Tracheal epithelial cell (primary cell): Measurements from ENCODE around the gene PNCK. TPM values are rescaled to one million over a fixed set of nuclear protein-coding genes. Genes with fewer than 3 reads are reported as not detected.

Source experiments
- total RNA-seq: library from RNA; depleted of rRNA; stranded (reverse); fragments of >200 nt; gene quantifications from 2 replicates; pipeline ENCODE4 v1.2.1, GENCODE V29; 2014

The PNCK gene
- 3.9 and 4.7 TPM in 2 replicates for total RNA-seq

DNA sequence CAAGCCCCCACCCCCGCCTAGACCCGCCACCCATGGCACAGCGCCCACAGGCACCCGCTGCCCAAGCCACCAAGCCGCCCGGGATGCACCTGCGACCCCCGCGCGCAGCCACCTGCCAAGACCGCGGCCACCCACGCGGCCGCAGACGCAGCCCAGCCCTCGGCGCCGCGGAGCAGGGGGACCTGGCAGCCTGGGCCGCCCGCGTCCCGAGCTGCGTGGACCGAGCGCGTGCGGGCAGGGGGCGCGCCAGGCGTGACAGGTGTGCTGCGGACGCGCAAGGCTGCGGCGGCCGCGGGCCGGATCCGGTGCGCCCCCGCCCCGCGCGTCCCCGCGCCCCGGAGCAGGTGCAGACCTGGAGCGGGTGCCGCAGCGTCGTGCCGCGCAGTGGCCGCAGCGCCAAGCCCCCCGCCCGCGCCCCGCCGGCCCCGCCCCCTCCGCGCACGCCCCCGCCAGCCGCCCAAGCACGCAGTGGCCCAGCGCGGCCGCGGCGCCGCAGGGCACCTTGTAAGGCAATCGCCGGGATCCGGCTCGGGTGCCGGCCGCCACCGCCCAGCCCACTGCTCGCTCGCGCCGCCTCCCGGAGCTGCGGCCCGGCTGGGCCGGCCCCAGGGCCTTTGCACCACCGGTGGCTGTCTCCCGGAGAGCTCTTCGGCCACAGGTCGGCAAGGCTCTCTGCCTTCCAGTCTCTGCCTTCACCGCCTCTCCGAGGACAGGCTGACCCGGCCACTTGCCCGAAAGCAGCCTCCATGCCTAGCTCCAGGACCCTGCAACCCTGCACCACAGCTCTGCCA, at the start of gene PNCK:
Gene PNCK, minus strand, starts transcription at position 386 of the 791 bp plus-strand sequence. CDS start 737 bp downstream, outside the sequence.

GRCh38 chrX:153687121-153688039, 13.8 kb upstream of the PNCK start, which contains the start of gene SLC6A8:
Gene SLC6A8 (plus strand): TSS chrX:153687926. CDS start chrX:153688575, 649 bp downstream.

GRCh38 chrX:153646620-153647373, 26.8 kb downstream of the PNCK start, which contains the start of gene DUSP9:
Gene DUSP9 (plus strand): TSS chrX:153647203. CDS start chrX:153647954, 751 bp downstream.

Other genes with a start within 250 kb of the PNCK start
- 2.7 and 3.4 TPM in 2 replicates for gene TREX2, start 227.8 kb downstream of the PNCK start, total RNA-seq
- 4.7 and 10.6 TPM in 2 replicates for gene HAUS7, start 203.2 kb downstream of the PNCK start, total RNA-seq
- gene BGN, start 178.8 kb downstream of the PNCK start, total RNA-seq, result 0.21 and 0.48 TPM in 2 replicates
- not detected in 2 replicates for gene ATP2B3, start 156.2 kb downstream of the PNCK start, total RNA-seq
- 37.7 and 64.8 TPM in 2 replicates for gene CCNQ, start 74.7 kb downstream of the PNCK start, total RNA-seq
- gene DUSP9, start 26.6 kb downstream of the PNCK start, total RNA-seq, result 1.5 and 1.7 TPM in 2 replicates
- 41.4 and 44.8 TPM in 2 replicates for gene SLC6A8, start 14.1 kb upstream of the PNCK start, total RNA-seq
- 256 and 267 TPM in 2 replicates for gene BCAP31, start 50.6 kb upstream of the PNCK start, total RNA-seq
- 3.4 and 3.9 TPM in 2 replicates for gene ABCD1, start 51.0 kb upstream of the PNCK start, total RNA-seq
- gene PLXNB3, start 90.4 kb upstream of the PNCK start, total RNA-seq, result 6.3 and 9.8 TPM in 2 replicates
- gene SRPK3, start 107.2 kb upstream of the PNCK start, total RNA-seq, result under 0.01 and 0.43 TPM in 2 replicates
- 22.4 and 42.9 TPM in 2 replicates for gene IDH3G, start 120.6 kb upstream of the PNCK start, total RNA-seq
- 134 and 165 TPM in 2 replicates for gene SSR4, start 120.9 kb upstream of the PNCK start, total RNA-seq
- under 0.01 TPM in 1 of 2 replicates, not detected in the other for gene PDZD4, start 156.7 kb upstream of the PNCK start, total RNA-seq
- 0.85 and 20.7 TPM in 2 replicates for gene L1CAM, start 212.4 kb upstream of the PNCK start, total RNA-seq
- 0.48 TPM in 1 of 2 replicates, not detected in the other for gene AVPR2, start 230.9 kb upstream of the PNCK start, total RNA-seq